ENCODE results near the gene LTK. TPM values are rescaled to one million over a fixed set of nuclear protein-coding genes. Genes with fewer than 3 reads are reported as not detected.

The LTK gene
- total RNA-seq, 1 donor from 2014 or later = 0.69 TPM

DNA sequence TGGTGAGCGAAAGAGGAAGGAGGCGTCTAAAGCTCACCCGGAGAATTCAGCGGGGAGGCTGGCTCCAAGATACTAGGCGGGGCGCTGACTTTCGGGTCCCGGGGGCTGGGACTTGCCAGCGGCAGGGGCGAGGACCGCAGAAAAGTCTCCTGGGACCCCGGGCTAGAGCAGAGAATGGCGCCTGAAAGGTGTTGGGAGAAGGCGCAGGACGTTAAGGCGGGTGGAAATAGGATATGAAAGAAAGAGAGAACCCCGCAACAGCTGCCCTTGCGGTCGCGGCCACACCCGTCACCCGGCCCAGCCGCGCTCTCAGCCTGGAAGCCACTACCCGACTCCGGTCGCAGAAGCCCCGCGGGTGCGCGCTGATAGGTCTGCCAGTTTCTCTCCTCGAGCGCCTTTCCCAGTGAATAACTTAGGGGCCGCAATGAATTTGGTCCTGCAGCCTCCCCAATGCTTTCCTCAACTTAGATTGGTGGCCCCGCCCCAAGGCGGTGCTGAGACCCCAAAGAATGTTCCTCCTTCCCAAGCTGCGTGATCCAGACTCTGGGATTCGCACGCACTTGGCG, 604 bp downstream of the LTK start:
- no peak for TF ChIP-seq CTCF (conservative IDR thresholded peaks at IDR 0.05; ENCODE audit: low read depth, low read length)
- peak overlapping the region; percentile 16 for H3K4me3 ChIP-seq (ENCODE audit: low read depth, low read length)
- DNase-seq (ENCODE audit: low read depth) = no peak

- H3K4me3 ChIP-seq (ENCODE audit: low read depth, low read length) = peak overlapping the region; percentile 16
- DNase-seq (ENCODE audit: low read depth) = no peak
- no peak for TF ChIP-seq CTCF (conservative IDR thresholded peaks at IDR 0.05; ENCODE audit: low read depth, low read length)
These were observed 1.1 kb downstream of the LTK start for GRCh38 chr15:41512512-41512939.

- no peak for DNase-seq (ENCODE audit: low read depth)
- peak overlapping the region; percentile 11 for H3K4me3 ChIP-seq (ENCODE audit: low read depth, low read length)
These were observed 1.7 kb downstream of the LTK start for GRCh38 chr15:41511899-41512369.

GRCh38 chr15:41511331-41511898, 2.2 kb downstream of the LTK start:
- H3K4me3 ChIP-seq (ENCODE audit: low read depth, low read length) = no peak overlapping the region
- DNase-seq (ENCODE audit: low read depth) = no peak
- no peak for TF ChIP-seq CTCF (conservative IDR thresholded peaks at IDR 0.05; ENCODE audit: low read depth, low read length)

More at GRCh38 chr15:41511899-41512369, 1.7 kb downstream of the LTK start:
- no peak for TF ChIP-seq CTCF (conservative IDR thresholded peaks at IDR 0.05; ENCODE audit: low read depth, low read length)

DNA sequence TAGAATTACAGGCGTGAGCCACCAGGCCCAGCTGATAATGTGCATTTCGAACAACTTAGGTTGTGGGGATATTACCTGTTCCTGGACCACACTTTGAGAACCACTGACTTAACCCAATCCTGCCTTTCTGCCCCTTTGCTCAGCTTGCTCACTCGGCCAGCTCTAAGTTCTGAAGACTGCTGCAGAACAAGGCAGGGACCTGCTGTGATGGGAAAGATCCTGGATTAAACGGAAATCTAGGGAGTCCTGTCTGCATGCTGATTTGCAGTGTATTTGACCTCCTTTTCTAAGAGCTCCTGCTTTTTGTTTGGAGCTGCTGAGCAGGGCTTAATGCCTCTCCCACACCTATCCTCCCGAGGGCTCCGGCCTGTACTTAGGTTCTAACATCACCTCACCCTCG, 2.9 kb downstream of the LTK start:
- no peak for DNase-seq (ENCODE audit: low read depth)
- no peak overlapping the region for H3K4me3 ChIP-seq (ENCODE audit: low read depth, low read length)
- no peak for TF ChIP-seq CTCF (conservative IDR thresholded peaks at IDR 0.05; ENCODE audit: low read depth, low read length)

GRCh38 chr15:41507820-41508290, 5.8 kb downstream of the LTK start:
- DNase-seq (ENCODE audit: low read depth) = no peak
- H3K4me3 ChIP-seq (ENCODE audit: low read depth, low read length) = no peak overlapping the region
- no peak for TF ChIP-seq CTCF (conservative IDR thresholded peaks at IDR 0.05; ENCODE audit: low read depth, low read length)

Measured in epithelial cell of proximal tubule (primary cell).